Fibroblast of skin of left quadriceps (primary cell): Measurements from ENCODE around the gene SLC49A4.

Experiments
- DNase-seq, 2 experiments: peaks; one replicate each; pipeline ENCODE4 v3.0.0-alpha.2; 2013; ENCODE audit warnings: low read depth in 2 of 2

SLC49A4 gene

GRCh38 chr3:122908251-122908650 is 113.4 kb downstream of the SLC49A4 start:
- no peak for DNase-seq

- DNase-seq = no peak
These were observed 117.0 kb downstream of the SLC49A4 start for GRCh38 chr3:122911901-122912300.

- no peak for DNase-seq
These were observed 118.1 kb downstream of the SLC49A4 start for GRCh38 chr3:122912772-122913538.

- no peak for DNase-seq
These were observed 118.8 kb downstream of the SLC49A4 start for GRCh38 chr3:122913539-122914100.

GRCh38 chr3:122915300-122916055 is 120.6 kb downstream of the SLC49A4 start:
- DNase-seq = no peak

GRCh38 chr3:122916084-122916483 is 121.2 kb downstream of the SLC49A4 start:
- DNase-seq = no peak

GRCh38 chr3:122916580-122916979 is 121.7 kb downstream of the SLC49A4 start:
- DNase-seq = no peak

- no peak for DNase-seq
These were observed 122.5 kb downstream of the SLC49A4 start for GRCh38 chr3:122917412-122917811.

- DNase-seq = no peak
These were observed 123.9 kb downstream of the SLC49A4 start for GRCh38 chr3:122918576-122919290.

GRCh38 chr3:122919291-122919610 is 124.4 kb downstream of the SLC49A4 start:
- DNase-seq = no peak

- no peak for DNase-seq
These were observed 126.1 kb downstream of the SLC49A4 start for GRCh38 chr3:122920986-122921385.

GRCh38 chr3:122921791-122922651 is 127.2 kb downstream of the SLC49A4 start:
- DNase-seq = no peak

GRCh38 chr3:122923611-122924010 is 128.7 kb downstream of the SLC49A4 start:
- DNase-seq = no peak

GRCh38 chr3:122924056-122924455 is 129.2 kb downstream of the SLC49A4 start:
- DNase-seq = no peak

- no peak for DNase-seq
These were observed 130.9 kb downstream of the SLC49A4 start for GRCh38 chr3:122925756-122926155.

- DNase-seq = no peak
These were observed 131.5 kb downstream of the SLC49A4 start for GRCh38 chr3:122926322-122926721.

- no peak for DNase-seq
These were observed 131.9 kb downstream of the SLC49A4 start for GRCh38 chr3:122926811-122927210.

GRCh38 chr3:122927726-122928125 is 132.9 kb downstream of the SLC49A4 start:
- DNase-seq = no peak

GRCh38 chr3:122928396-122929187 is 133.7 kb downstream of the SLC49A4 start:
- no peak for DNase-seq
